NCI-H2107 treated with DMSO at 0.1 percent for 48 hours (cell line): ENCODE measurements around the gene SORBS2.

Experiments
- DNase-seq: peaks from one replicate; lab custom pipeline; 2025; ENCODE audit not compliant: unreplicated experiment; lab: John Stamatoyannopoulos, UW

SORBS2 gene

GRCh38 chr4:185803022-185803421, 9.0 kb downstream of the SORBS2 start:
- DNase-seq: no peak

GRCh38 chr4:185801471-185801870, 10.5 kb downstream of the SORBS2 start:
- no peak for DNase-seq

- DNase-seq: no peak
Observed at GRCh38 chr4:185800266-185800945, 11.6 kb downstream of the SORBS2 start.

GRCh38 chr4:185799442-185799841, 12.6 kb downstream of the SORBS2 start:
- DNase-seq: no peak

GRCh38 chr4:185797596-185798338, 14.2 kb downstream of the SORBS2 start:
- DNase-seq: no peak

GRCh38 chr4:185797018-185797417, 15.0 kb downstream of the SORBS2 start:
- no peak for DNase-seq

- DNase-seq: no peak
Observed at GRCh38 chr4:185796176-185796575, 15.8 kb downstream of the SORBS2 start.

GRCh38 chr4:185794637-185795036, 17.4 kb downstream of the SORBS2 start:
- no peak for DNase-seq

GRCh38 chr4:185793716-185794115, 18.3 kb downstream of the SORBS2 start:
- no peak for DNase-seq

GRCh38 chr4:185793116-185793485, 18.9 kb downstream of the SORBS2 start:
- no peak for DNase-seq

GRCh38 chr4:185792384-185793115, 19.4 kb downstream of the SORBS2 start:
- DNase-seq: no peak

GRCh38 chr4:185787926-185788679, 23.9 kb downstream of the SORBS2 start:
- peak; percentile 89 for DNase-seq

GRCh38 chr4:185786422-185786821, 25.6 kb downstream of the SORBS2 start:
- DNase-seq: no peak

- DNase-seq: no peak
Observed at GRCh38 chr4:185783574-185783973, 28.4 kb downstream of the SORBS2 start.

GRCh38 chr4:185782523-185782922, 29.5 kb downstream of the SORBS2 start:
- no peak for DNase-seq

GRCh38 chr4:185781555-185782215, 30.3 kb downstream of the SORBS2 start:
- DNase-seq: no peak

GRCh38 chr4:185780472-185780871, 31.5 kb downstream of the SORBS2 start:
- no peak for DNase-seq

GRCh38 chr4:185779517-185779916, 32.5 kb downstream of the SORBS2 start:
- DNase-seq: no peak

GRCh38 chr4:185778307-185778706, 33.7 kb downstream of the SORBS2 start:
- no peak for DNase-seq

GRCh38 chr4:185775792-185776555, 36.0 kb downstream of the SORBS2 start:
- DNase-seq: no peak
